VCaP (cell line): ENCODE data around the gene MCF2L.
"Not testable (repeated sequence)": the region's sequence is repeated elsewhere in the genome, so short reads cannot be mapped to it uniquely, and the experiment has no call there.

Experiments used
- H3K27ac ChIP-seq: fragments of 450-650 bp; 2 replicates; pipeline ENCODE4 v1.5.1; 2017
- CTCF ChIP-seq: fragments of 450-650 bp; conservative IDR thresholded peaks from 2 replicates; pipeline ENCODE4 v1.5.1; 2017; ENCODE audit warnings: mild to moderate bottlenecking, moderate library complexity

Gene MCF2L

GRCh38 chr13:113106711-113107351, 137.8 kb downstream of the MCF2L start:
- no peak for TF ChIP-seq CTCF
- H3K27ac ChIP-seq, result no peak overlapping the region

GRCh38 chr13:113108521-113108920, 139.5 kb downstream of the MCF2L start:
- H3K27ac ChIP-seq, result not testable (repeated sequence)

- no peak overlapping the region for H3K27ac ChIP-seq
- no peak for TF ChIP-seq CTCF
Observed at GRCh38 chr13:113109151-113110047, 140.4 kb downstream of the MCF2L start.

GRCh38 chr13:113110048-113110851, 141.2 kb downstream of the MCF2L start:
- no peak overlapping the region for H3K27ac ChIP-seq
- no peak for TF ChIP-seq CTCF

- TF ChIP-seq CTCF, result no peak
- H3K27ac ChIP-seq, result no peak overlapping the region
Observed at GRCh38 chr13:113110852-113111315, 141.9 kb downstream of the MCF2L start.

- H3K27ac ChIP-seq, result not testable (repeated sequence)
Observed at GRCh38 chr13:113111821-113112220, 142.8 kb downstream of the MCF2L start.

- H3K27ac ChIP-seq, result not testable (repeated sequence)
Observed at GRCh38 chr13:113112475-113112874, 143.5 kb downstream of the MCF2L start.

- TF ChIP-seq CTCF, result no peak
- H3K27ac ChIP-seq, result no peak overlapping the region
Observed at GRCh38 chr13:113112893-113113845, 144.2 kb downstream of the MCF2L start.
